Keratinocyte (primary cell): ENCODE data around the gene PTPMT1. TPM values are rescaled to one million over a fixed set of nuclear protein-coding genes. Genes with fewer than 3 reads are reported as not detected.
A peak's percentile ranks its signal among the peaks of the same experiment; 100 is the strongest.

Experiments used
- DNase-seq: peaks from one replicate; pipeline ENCODE4 v3.0.0-alpha.2; 2011; ENCODE audit warnings: low read depth, missing footprints, low spot score
- FAIRE-seq: peaks from 2 replicates; lab custom pipeline; 2011; peaks lifted over from hg19 to GRCh38; lab: Jason Lieb, UNC
- H2AFZ ChIP-seq: 2 replicates; pipeline ENCODE4 v1.6.0; 2012; ENCODE audit warnings: low read length, control low read depth, inconsistent platforms; ENCODE audit not compliant: control insufficient read depth
- H3K27ac ChIP-seq: 2 replicates; pipeline ENCODE4 v1.5.1; 2011; ENCODE audit warnings: low read length; ENCODE audit not compliant: control insufficient read depth, insufficient read depth
- H3K27me3 ChIP-seq: 3 replicates; pipeline ENCODE4 v1.6.0; 2011; ENCODE audit warnings: low read length; ENCODE audit not compliant: control insufficient read depth, insufficient read depth; ENCODE audit errors: extremely low read depth
- H3K36me3 ChIP-seq, 2 experiments: 2 replicates in 1 of 2; 3 replicates in 1 of 2; pipeline ENCODE4 v1.5.1; 2011; ENCODE audit warnings: low read length in 2 of 2, mild to moderate bottlenecking in 1 of 2; ENCODE audit not compliant: control insufficient read depth in 2 of 2, insufficient read depth in 2 of 2; ENCODE audit errors: extremely low read depth in 1 of 2
- H3K4me1 ChIP-seq: 3 replicates; pipeline ENCODE4 v1.5.1; 2011; ENCODE audit warnings: low read length; ENCODE audit not compliant: control insufficient read depth, insufficient read depth; ENCODE audit errors: extremely low read depth
- H3K4me2 ChIP-seq: 3 replicates; pipeline ENCODE4 v1.6.0; 2011; ENCODE audit warnings: low read depth, low read length; ENCODE audit not compliant: control insufficient read depth, insufficient read depth; ENCODE audit errors: extremely low read depth
- H3K4me3 ChIP-seq, 3 experiments: fragments of 200-600 bp in 1 of 3; sonication (generic) in 1 of 3; 2 replicates in 2 of 3; 3 replicates in 1 of 3; pipeline ENCODE4 v1.5.1; 2011 to 2016; ENCODE audit warnings: low read length in 3 of 3, mild to moderate bottlenecking in 3 of 3, control low read depth in 2 of 3, inconsistent platforms in 1 of 3, low read depth in 1 of 3, mixed read lengths in 1 of 3, mixed run types in 1 of 3, moderate library complexity in 1 of 3; ENCODE audit not compliant: control insufficient read depth in 2 of 3, insufficient read depth in 2 of 3; ENCODE audit errors: extremely low read depth in 1 of 3
- H3K79me2 ChIP-seq: 2 replicates; pipeline ENCODE4 v1.6.0; 2012; ENCODE audit warnings: low read length; ENCODE audit not compliant: control insufficient read depth, insufficient read depth
- H3K9ac ChIP-seq: 3 replicates; pipeline ENCODE4 v1.6.0; 2011; ENCODE audit warnings: low read length; ENCODE audit not compliant: control insufficient read depth, insufficient read depth; ENCODE audit errors: extremely low read depth
- H3K9me1 ChIP-seq: 3 replicates; pipeline ENCODE4 v1.6.0; 2011; ENCODE audit warnings: low read length; ENCODE audit not compliant: control insufficient read depth, insufficient read depth; ENCODE audit errors: extremely low read depth
- H3K9me3 ChIP-seq: 2 replicates; pipeline ENCODE4 v1.5.1; 2012; ENCODE audit warnings: low read depth, low read length; ENCODE audit not compliant: control insufficient read depth
- H4K20me1 ChIP-seq: 3 replicates; pipeline ENCODE4 v1.6.0; 2011; ENCODE audit warnings: low read length; ENCODE audit not compliant: control insufficient read depth, insufficient read depth; ENCODE audit errors: extremely low read depth
- CTCF ChIP-seq, 3 experiments: IDR thresholded peaks in 1 of 3; conservative IDR thresholded peaks in 1 of 3; optimal IDR thresholded peaks in 1 of 3; 2 replicates in 2 of 3; 3 replicates in 1 of 3; pipeline versions ENCODE3 to v1.5.1; 2011; ENCODE audit warnings: low read length in 3 of 3, mild to moderate bottlenecking in 3 of 3, moderate library complexity in 2 of 3, control low read depth in 1 of 3, inconsistent platforms in 1 of 3; ENCODE audit not compliant: insufficient read depth in 2 of 3; ENCODE audit errors: extremely low read depth in 1 of 3
- EZH2 ChIP-seq: IDR thresholded peaks from one replicate; pipeline ENCODE4 v1.6.1; 2012; ENCODE audit warnings: inconsistent platforms, mild to moderate bottlenecking, low read length, moderate library complexity
- dilution Hi-C: fragments of 300-500 bp; cut with MboI; formaldehyde crosslinking; loops from one replicate; pipeline ENCODE4 v1.7.0; 2020; ENCODE audit warnings: low sequenced_read_pairs; ENCODE audit not compliant: extremely low pct_ligation_motif_present
- polyA plus RNA-seq, 5 experiments: library from polyadenylated mRNA; depleted of rRNA in 3 of 5; stranded (reverse) in 3 of 5; stranded (forward) in 1 of 5; unstranded in 1 of 5; fragments of >200 nt; gene quantifications; 1 replicate in 1 of 5; 2 replicates in 3 of 5; 3 replicates in 1 of 5; pipeline versions ENCODE4 v1.2.1 to v1.2.3, GENCODE V29; 2011 to 2012; ENCODE audit warnings: missing spikeins in 2 of 5, low read depth in 1 of 5, low replicate concordance in 1 of 5

Gene PTPMT1
- polyA plus RNA-seq, 1 donor (not counting 4 experiments of a cell fraction or from before 2014, with no cell fraction given): 64.9 TPM

GRCh38 chr11:47533690-47534151 is 31.7 kb upstream of the PTPMT1 start:
- Histone ChIP-seq H3K27ac (no peak overlapping the region), H4K20me1 (peaks cover 20% of the 10 kb centered on the region), H3K9me1 (no peaks in the 10 kb centered on the region), H3K9me3 (no peaks in the 10 kb centered on the region), H2AFZ (no peak overlapping the region), H3K27me3 (no peaks in the 10 kb centered on the region), H3K4me1 (peaks cover 4% of the 10 kb centered on the region), H3K36me3 (peaks cover 4% of the 10 kb centered on the region in 2 experiments), H3K4me3 (no peak overlapping the region), H3K4me2 (no peak overlapping the region), H3K79me2 (peaks cover 99% of the 10 kb centered on the region), H3K9ac (no peak overlapping the region)
- no peak for TF ChIP-seq EZH2
- TF ChIP-seq CTCF (optimal IDR thresholded peaks at IDR 0.05 in 1 of 3, IDR thresholded peaks at IDR 0.05 in 1 of 3, conservative IDR thresholded peaks at IDR 0.05 in 1 of 3; ENCODE audit: extremely low read depth in 1 of 3, insufficient read depth in 2 of 3, low read length in 3 of 3): no peak
- dilution Hi-C loops: no loop called here
- no peak for DNase-seq
- FAIRE-seq: no peak

GRCh38 chr11:47534704-47535251 is 30.6 kb upstream of the PTPMT1 start:
- Histone ChIP-seq H3K9me3 (no peaks in the 10 kb centered on the region), H3K4me1 (peaks cover 15% of the 10 kb centered on the region), H3K36me3 (peaks cover 4% of the 10 kb centered on the region in 2 experiments), H3K79me2 (peaks cover 99% of the 10 kb centered on the region), H3K9me1 (no peaks in the 10 kb centered on the region), H2AFZ (no peak overlapping the region), H3K4me2 (no peak overlapping the region), H4K20me1 (peaks cover 15% of the 10 kb centered on the region), H3K27me3 (no peaks in the 10 kb centered on the region), H3K4me3 (no peak overlapping the region), H3K27ac (peak overlapping the region; percentile 8), H3K9ac (no peak overlapping the region)
- TF ChIP-seq CTCF (optimal IDR thresholded peaks at IDR 0.05 in 1 of 3, IDR thresholded peaks at IDR 0.05 in 1 of 3, conservative IDR thresholded peaks at IDR 0.05 in 1 of 3; ENCODE audit: extremely low read depth in 1 of 3, insufficient read depth in 2 of 3, low read length in 3 of 3): no peak
- FAIRE-seq: no peak
- dilution Hi-C loops: no loop called here
- no peak for DNase-seq
